GM18507 (cell line): ENCODE results near the gene B4GALNT1.

Source experiments
- DNase-seq: peaks from one replicate; pipeline ENCODE4 v3.0.0; 2011; ENCODE audit warnings: low read depth; ENCODE audit not compliant: insufficient read length; ENCODE audit errors: extremely low spot score
- FAIRE-seq: peaks from 2 replicates; lab custom pipeline; 2011; peaks lifted over from hg19 to GRCh38; lab: Jason Lieb, UNC

The B4GALNT1 gene

GRCh38 chr12:57576613-57577160 lies 56.3 kb downstream of the B4GALNT1 start:
- no peak for FAIRE-seq
- DNase-seq, result no peak
